Endothelial cell of umbilical vein (primary cell): ENCODE results near the gene LAMTOR4.

Experiments used
- POLR2A ChIP-seq: IDR thresholded peaks from 2 replicates; pipeline ENCODE4 v1.6.1; 2012; ENCODE audit warnings: low read depth, mild to moderate bottlenecking, control low read depth, low read length
- TF ChIP-seq, protein P1 (sequence below), 2 donors: IDR thresholded peaks; 1 replicate in 1 of 2; 2 replicates in 1 of 2; pipeline ENCODE4 v1.5.1; 2011; ENCODE audit warnings: low read length in 2 of 2, mild to moderate bottlenecking in 2 of 2, moderate library complexity in 2 of 2, control low read depth in 1 of 2, inconsistent platforms in 1 of 2, low read depth in 1 of 2; ENCODE audit not compliant: insufficient read depth in 1 of 2; ENCODE audit errors: extremely low read depth in 1 of 2

DNA sequence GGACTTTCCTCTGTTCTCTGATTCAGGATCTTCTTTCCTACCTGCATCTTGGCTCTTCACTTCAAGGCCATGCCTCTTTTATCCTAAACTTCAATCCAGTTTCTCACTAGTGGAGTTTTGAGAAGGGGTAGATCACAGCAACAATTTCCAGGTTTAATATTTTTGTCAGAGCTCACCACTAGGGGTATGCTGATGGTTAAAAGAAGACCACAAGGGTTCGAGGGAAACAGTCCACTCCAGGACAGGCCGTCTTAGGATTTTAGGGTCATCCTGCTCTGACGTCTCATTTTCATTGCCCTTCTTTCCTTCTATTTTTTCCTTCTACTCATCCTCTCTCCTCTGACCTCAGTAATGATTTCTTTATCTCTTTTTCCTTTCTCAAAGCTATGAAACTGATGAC is 40.3 kb downstream of the LAMTOR4 start:
- no peak for TF ChIP-seq POLR2A
- TF ChIP-seq, protein P1, sequence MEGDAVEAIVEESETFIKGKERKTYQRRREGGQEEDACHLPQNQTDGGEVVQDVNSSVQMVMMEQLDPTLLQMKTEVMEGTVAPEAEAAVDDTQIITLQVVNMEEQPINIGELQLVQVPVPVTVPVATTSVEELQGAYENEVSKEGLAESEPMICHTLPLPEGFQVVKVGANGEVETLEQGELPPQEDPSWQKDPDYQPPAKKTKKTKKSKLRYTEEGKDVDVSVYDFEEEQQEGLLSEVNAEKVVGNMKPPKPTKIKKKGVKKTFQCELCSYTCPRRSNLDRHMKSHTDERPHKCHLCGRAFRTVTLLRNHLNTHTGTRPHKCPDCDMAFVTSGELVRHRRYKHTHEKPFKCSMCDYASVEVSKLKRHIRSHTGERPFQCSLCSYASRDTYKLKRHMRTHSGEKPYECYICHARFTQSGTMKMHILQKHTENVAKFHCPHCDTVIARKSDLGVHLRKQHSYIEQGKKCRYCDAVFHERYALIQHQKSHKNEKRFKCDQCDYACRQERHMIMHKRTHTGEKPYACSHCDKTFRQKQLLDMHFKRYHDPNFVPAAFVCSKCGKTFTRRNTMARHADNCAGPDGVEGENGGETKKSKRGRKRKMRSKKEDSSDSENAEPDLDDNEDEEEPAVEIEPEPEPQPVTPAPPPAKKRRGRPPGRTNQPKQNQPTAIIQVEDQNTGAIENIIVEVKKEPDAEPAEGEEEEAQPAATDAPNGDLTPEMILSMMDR (IDR thresholded peaks at IDR 0.05; ENCODE audit: extremely low read depth in 1 of 2, insufficient read depth in 1 of 2, low read depth in 1 of 2, low read length in 2 of 2), result no peak
